H9 (cell line): ENCODE results near the gene CHTF8. TPM values are rescaled to one million over a fixed set of nuclear protein-coding genes. Genes with fewer than 3 reads are reported as not detected.

Experiments
- DNase-seq: peaks from one replicate; pipeline ENCODE4 v3.0.0-alpha.2; 2017
- H2AFZ ChIP-seq: one replicate; pipeline ENCODE4 v1.6.1; 2013; ENCODE audit warnings: mild to moderate bottlenecking, low read length, control low read depth, moderate library complexity
- H2AK5ac ChIP-seq: 2 replicates; pipeline ENCODE4 v1.6.1; 2013; ENCODE audit warnings: low read length, control low read depth, mixed read lengths; ENCODE audit not compliant: insufficient read length
- H2BK120ac ChIP-seq: one replicate; pipeline ENCODE4 v1.6.1; 2013; ENCODE audit warnings: low read depth, mild to moderate bottlenecking, low read length, control low read depth, inconsistent platforms; ENCODE audit not compliant: poor library complexity, severe bottlenecking
- H2BK12ac ChIP-seq: 2 replicates; pipeline ENCODE4 v1.6.1; 2013; ENCODE audit warnings: low read length, control low read depth, mixed read lengths, low read depth; ENCODE audit not compliant: insufficient read length
- H2BK15ac ChIP-seq: 2 replicates; pipeline ENCODE4 v1.6.1; 2013; ENCODE audit warnings: low read depth, low read length, control low read depth
- H2BK20ac ChIP-seq: one replicate; pipeline ENCODE4 v1.6.1; 2013; ENCODE audit warnings: low read depth, mild to moderate bottlenecking, low read length, control low read depth, inconsistent platforms; ENCODE audit not compliant: poor library complexity, severe bottlenecking
- H2BK5ac ChIP-seq: 2 replicates; pipeline ENCODE4 v1.6.1; 2013; ENCODE audit warnings: low read length, control low read depth, mixed read lengths; ENCODE audit not compliant: insufficient read length
- H3K14ac ChIP-seq: 2 replicates; pipeline ENCODE4 v1.6.1; 2013; ENCODE audit warnings: low read length, control low read depth; ENCODE audit not compliant: insufficient read depth
- H3K18ac ChIP-seq: 2 replicates; pipeline ENCODE4 v1.6.1; 2013; ENCODE audit warnings: low read depth, mild to moderate bottlenecking, mixed read lengths, low read length, control low read depth; ENCODE audit not compliant: insufficient read length
- H3K23ac ChIP-seq: 2 replicates; pipeline ENCODE4 v1.6.1; 2013; ENCODE audit warnings: low read length, control low read depth, mixed read lengths, low read depth; ENCODE audit not compliant: insufficient read length
- H3K23me2 ChIP-seq: 2 replicates; pipeline ENCODE4 v1.6.1; 2013; ENCODE audit warnings: low read depth, mild to moderate bottlenecking, mixed read lengths, low read length, control low read depth; ENCODE audit not compliant: insufficient read length, poor library complexity, severe bottlenecking
- H3K27ac ChIP-seq: 2 replicates; pipeline ENCODE4 v1.5.1; 2013; ENCODE audit warnings: low read length, control low read depth, mixed read lengths, low read depth; ENCODE audit not compliant: insufficient read length
- H3K27me3 ChIP-seq: 2 replicates; pipeline ENCODE4 v1.6.1; 2013; ENCODE audit warnings: low read length, control low read depth, inconsistent platforms; ENCODE audit not compliant: insufficient read depth
- H3K4ac ChIP-seq: 2 replicates; pipeline ENCODE4 v1.6.1; 2013; ENCODE audit warnings: low read depth, mild to moderate bottlenecking, control low read depth, inconsistent platforms, low read length, moderate library complexity
- H3K4me1 ChIP-seq: 2 replicates; pipeline ENCODE4 v1.6.1; 2013; ENCODE audit warnings: low read length, control low read depth, inconsistent platforms; ENCODE audit not compliant: insufficient read depth
- H3K4me2 ChIP-seq: 2 replicates; pipeline ENCODE4 v1.6.1; 2013; ENCODE audit warnings: low read length, control low read depth, mixed read lengths; ENCODE audit not compliant: insufficient read length, insufficient read depth
- H3K56ac ChIP-seq: 2 replicates; pipeline ENCODE4 v1.6.1; 2013; ENCODE audit warnings: low read depth, mild to moderate bottlenecking, mixed read lengths, low read length, control low read depth; ENCODE audit not compliant: insufficient read length
- H3K79me1 ChIP-seq: 2 replicates; pipeline ENCODE4 v1.6.1; 2013; ENCODE audit warnings: low read depth, mild to moderate bottlenecking, moderate library complexity, low read length, control low read depth, inconsistent platforms; ENCODE audit not compliant: insufficient read depth, poor library complexity, severe bottlenecking
- H3K79me2 ChIP-seq: 2 replicates; pipeline ENCODE4 v1.6.1; 2013; ENCODE audit warnings: low read length, control low read depth, inconsistent platforms; ENCODE audit not compliant: insufficient read depth
- H3K9ac ChIP-seq: 2 replicates; pipeline ENCODE4 v1.6.1; 2013; ENCODE audit warnings: low read length, control low read depth, mixed read lengths; ENCODE audit not compliant: insufficient read length; ENCODE audit errors: extremely low read depth
- H3K9me3 ChIP-seq: one replicate; pipeline ENCODE4 v1.6.1; 2013; ENCODE audit warnings: low read depth, low read length, inconsistent platforms; ENCODE audit not compliant: control insufficient read depth
- H3T11ph ChIP-seq: one replicate; pipeline ENCODE4 v1.6.1; 2013; ENCODE audit warnings: mild to moderate bottlenecking, low read length, control low read depth, inconsistent platforms
- H4K20me1 ChIP-seq: one replicate; pipeline ENCODE4 v1.6.1; 2013; ENCODE audit not compliant: control insufficient read depth, insufficient read length, insufficient read depth
- H4K5ac ChIP-seq: 2 replicates; pipeline ENCODE4 v1.6.1; 2013; ENCODE audit warnings: low read depth, mild to moderate bottlenecking, mixed read lengths, low read length, control low read depth; ENCODE audit not compliant: insufficient read length
- H4K8ac ChIP-seq: replicated peaks from 2 replicates; pipeline ENCODE4 v1.6.1; 2013; ENCODE audit warnings: low read length, control low read depth, mixed read lengths, low read depth; ENCODE audit not compliant: insufficient read length
- H4K91ac ChIP-seq: 2 replicates; pipeline ENCODE4 v1.6.1; 2013; ENCODE audit warnings: low read depth, mild to moderate bottlenecking, moderate library complexity, mixed read lengths, low read length, control low read depth; ENCODE audit not compliant: insufficient read length
- H3K27ac Mint-ChIP-seq, 3 experiments: 2 replicates in 2 of 3; 3 replicates in 1 of 3; pipeline ENCODE4 v1.8.0; 2020 to 2021; ENCODE audit warnings: mixed read lengths in 3 of 3, mild to moderate bottlenecking in 1 of 3, moderate library complexity in 1 of 3
- H3K27me3 Mint-ChIP-seq: 2 replicates; pipeline ENCODE4 v1.8.0; 2021; ENCODE audit warnings: low read depth, mild to moderate bottlenecking, moderate library complexity, mixed read lengths
- H3K36me3 Mint-ChIP-seq, 3 experiments: 2 replicates in 2 of 3; 3 replicates in 1 of 3; pipeline ENCODE4 v1.8.0; 2020 to 2021; ENCODE audit warnings: low read depth in 3 of 3, mixed read lengths in 3 of 3; ENCODE audit not compliant: insufficient read depth in 1 of 3
- H3K4me1 Mint-ChIP-seq, 2 experiments: 2 replicates each; pipeline ENCODE4 v1.8.0; 2020; ENCODE audit warnings: mixed read lengths in 2 of 2
- H3K4me3 Mint-ChIP-seq, 2 experiments: 2 replicates in 1 of 2; 3 replicates in 1 of 2; pipeline ENCODE4 v1.8.0; 2020 to 2021; ENCODE audit warnings: mild to moderate bottlenecking in 2 of 2, mixed read lengths in 2 of 2, moderate library complexity in 1 of 2
- H3K9me3 Mint-ChIP-seq, 2 experiments: 2 replicates in 1 of 2; 3 replicates in 1 of 2; pipeline ENCODE4 v1.8.0; 2020; ENCODE audit warnings: mild to moderate bottlenecking in 2 of 2, mixed read lengths in 2 of 2, moderate library complexity in 1 of 2
- CTCF ChIP-seq: fragments of 200-600 bp; sonication (generic); conservative IDR thresholded peaks from 3 replicates; pipeline ENCODE4 v1.8.0; 2021; ENCODE audit warnings: antibody characterized with exemption, mild to moderate bottlenecking
- WGBS: extraction: QIAGEN DNeasy Blood & Tissue Kit; methylation state at CpG from one replicate; pipeline ENCODE4 v1.1.7; 2013; ENCODE audit warnings: missing lambda C conversion rate, low lambda C conversion rate, mixed read lengths; ENCODE audit not compliant: insufficient read length; ENCODE audit errors: extremely low coverage; 5-methylcytosine and 5-hydroxymethylcytosine counted together
- total RNA-seq: library from RNA; stranded (reverse); gene quantifications from 2 replicates; pipeline ENCODE4 v1.2.1, GENCODE V29; 2021

CHTF8 gene
- total RNA-seq, 1 experiment from 2014 or later, result 168 TPM

GRCh38 chr16:69115361-69115760 lies 17.0 kb downstream of the CHTF8 start:
- H2AK5ac ChIP-seq, result no peak overlapping the region
- no peak overlapping the region for H3K4me2 ChIP-seq
- no peak overlapping the region for H3K9ac ChIP-seq
- peak overlapping the region in 1 of 3 experiments; percentile 77; a peak in 1 of 7 replicates for H3K27ac Mint-ChIP-seq
- no peak overlapping the region for H3K18ac ChIP-seq
- H4K8ac ChIP-seq, result no peak overlapping the region
- H3K36me3 Mint-ChIP-seq, result peaks cover 83 to 97% (median 87%) of the 10 kb centered on the region in 3 experiments
- H2BK120ac ChIP-seq, result no peak overlapping the region
- no peaks in the 10 kb centered on the region for H3K79me1 ChIP-seq
- H3K56ac ChIP-seq, result no peak overlapping the region
- no peaks in the 10 kb centered on the region; the same call in 1 of the 2 replicates for H3K79me2 ChIP-seq
- H4K5ac ChIP-seq, result no peak overlapping the region
- no peak overlapping the region for H4K91ac ChIP-seq
- H3K23ac ChIP-seq, result no peak overlapping the region
- no CpG with 5 or more reads among the region's 5 CpGs for WGBS
- no peak overlapping the region for H2AFZ ChIP-seq
- H2BK12ac ChIP-seq, result no peak overlapping the region
- DNase-seq, result no peak
- H3T11ph ChIP-seq, result no peak overlapping the region
- no peak overlapping the region for H2BK20ac ChIP-seq
- H3K4me3 Mint-ChIP-seq, result no peak overlapping the region
- no peak overlapping the region for H2BK5ac ChIP-seq
- H2BK15ac ChIP-seq, result no peak overlapping the region
- no peak overlapping the region for H3K27ac ChIP-seq
- H3K27me3 Mint-ChIP-seq, result no peaks in the 10 kb centered on the region
- H3K9me3 ChIP-seq, result no peaks in the 10 kb centered on the region
- peaks cover 3 to 15% of the 10 kb centered on the region in 2 experiments; a peak in 2 of 4 replicates for H3K4me1 Mint-ChIP-seq
- no peak overlapping the region for H3K4ac ChIP-seq
- no peak for TF ChIP-seq CTCF
- no peaks in the 10 kb centered on the region for H3K27me3 ChIP-seq
- no peaks in the 10 kb centered on the region; a peak in 2 of 5 replicates for H3K9me3 Mint-ChIP-seq
- H3K14ac ChIP-seq, result no peak overlapping the region
- no peaks in the 10 kb centered on the region for H3K23me2 ChIP-seq
- no peaks in the 10 kb centered on the region for H4K20me1 ChIP-seq
- no peaks in the 10 kb centered on the region for H3K4me1 ChIP-seq
